ENCODE data around the gene CD80.
"Not testable (repeated sequence)": the region's sequence is repeated elsewhere in the genome, so short reads cannot be mapped to it uniquely, and the experiment has no call there.

Gene CD80

DNA sequence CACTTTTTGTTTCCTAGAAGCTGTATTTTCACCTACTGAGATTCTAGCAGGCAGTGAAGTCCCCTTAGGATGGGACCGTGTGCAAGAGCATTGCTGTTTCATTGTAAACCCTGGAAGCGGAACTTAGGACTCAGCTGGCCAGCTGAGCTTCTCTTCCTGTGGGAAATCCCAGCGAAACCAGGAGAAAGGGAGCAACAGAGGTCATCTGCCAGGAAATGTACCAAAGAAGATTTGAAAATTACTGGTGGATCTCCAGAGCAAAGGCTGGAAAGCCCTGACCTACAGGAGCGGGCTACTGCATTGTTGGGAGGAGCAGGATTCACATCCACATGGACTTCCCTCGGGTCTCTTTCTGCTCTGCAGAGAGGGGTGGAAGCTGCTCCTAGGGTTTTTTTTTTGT is 12.3 kb upstream of the CD80 start:
- in situ Hi-C loops (cut with MboI; ENCODE audit: low pct_unique_long_range_greater_than_20kb, low sequenced_read_pairs, unreplicated experiment): no loop called here
- DNase-seq (ENCODE audit: low spot score): no peak
- TF ChIP-seq, protein P1, sequence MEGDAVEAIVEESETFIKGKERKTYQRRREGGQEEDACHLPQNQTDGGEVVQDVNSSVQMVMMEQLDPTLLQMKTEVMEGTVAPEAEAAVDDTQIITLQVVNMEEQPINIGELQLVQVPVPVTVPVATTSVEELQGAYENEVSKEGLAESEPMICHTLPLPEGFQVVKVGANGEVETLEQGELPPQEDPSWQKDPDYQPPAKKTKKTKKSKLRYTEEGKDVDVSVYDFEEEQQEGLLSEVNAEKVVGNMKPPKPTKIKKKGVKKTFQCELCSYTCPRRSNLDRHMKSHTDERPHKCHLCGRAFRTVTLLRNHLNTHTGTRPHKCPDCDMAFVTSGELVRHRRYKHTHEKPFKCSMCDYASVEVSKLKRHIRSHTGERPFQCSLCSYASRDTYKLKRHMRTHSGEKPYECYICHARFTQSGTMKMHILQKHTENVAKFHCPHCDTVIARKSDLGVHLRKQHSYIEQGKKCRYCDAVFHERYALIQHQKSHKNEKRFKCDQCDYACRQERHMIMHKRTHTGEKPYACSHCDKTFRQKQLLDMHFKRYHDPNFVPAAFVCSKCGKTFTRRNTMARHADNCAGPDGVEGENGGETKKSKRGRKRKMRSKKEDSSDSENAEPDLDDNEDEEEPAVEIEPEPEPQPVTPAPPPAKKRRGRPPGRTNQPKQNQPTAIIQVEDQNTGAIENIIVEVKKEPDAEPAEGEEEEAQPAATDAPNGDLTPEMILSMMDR (IDR thresholded peaks at IDR 0.05; ENCODE audit: extremely low read depth, insufficient read depth, missing control alignments): no peak

- TF ChIP-seq, protein P1 (IDR thresholded peaks at IDR 0.05; ENCODE audit: extremely low read depth, insufficient read depth, missing control alignments): no peak
- DNase-seq (ENCODE audit: low spot score): no peak
- in situ Hi-C loops (cut with MboI; ENCODE audit: low pct_unique_long_range_greater_than_20kb, low sequenced_read_pairs, unreplicated experiment): no loop called here
These were observed 11.8 kb upstream of the CD80 start for GRCh38 chr3:119571230-119571629.

DNA sequence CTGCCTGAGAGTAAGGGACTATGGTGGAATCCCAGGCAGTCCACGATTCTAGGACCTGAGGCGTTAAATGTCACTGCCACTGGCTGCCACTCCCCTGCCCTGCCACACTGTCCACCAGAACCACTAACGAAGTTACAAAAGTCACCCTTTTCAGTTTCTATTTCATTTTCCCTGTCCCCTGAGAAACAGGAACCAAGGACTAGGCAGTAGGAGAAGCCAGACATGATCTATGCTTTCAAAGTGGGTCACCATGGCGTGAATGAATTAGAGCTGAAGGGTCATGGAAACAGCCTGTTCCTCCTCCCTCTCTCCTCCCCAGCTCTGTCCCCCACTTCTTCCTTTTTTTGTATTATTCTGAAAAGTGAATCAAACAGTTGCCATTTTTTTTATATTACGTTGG is 10.8 kb upstream of the CD80 start:
- TF ChIP-seq, protein P1 (IDR thresholded peaks at IDR 0.05; ENCODE audit: extremely low read depth, insufficient read depth, missing control alignments): no peak
- no peak for DNase-seq (ENCODE audit: low spot score)
- in situ Hi-C loops (cut with MboI; ENCODE audit: low pct_unique_long_range_greater_than_20kb, low sequenced_read_pairs, unreplicated experiment): no loop called here

- DNase-seq (ENCODE audit: low spot score): no peak
- TF ChIP-seq, protein P1 (IDR thresholded peaks at IDR 0.05; ENCODE audit: extremely low read depth, insufficient read depth, missing control alignments): no peak
- in situ Hi-C loops (cut with MboI; ENCODE audit: low pct_unique_long_range_greater_than_20kb, low sequenced_read_pairs, unreplicated experiment): no loop called here
These were observed 9.7 kb upstream of the CD80 start for GRCh38 chr3:119569156-119569555.

DNA sequence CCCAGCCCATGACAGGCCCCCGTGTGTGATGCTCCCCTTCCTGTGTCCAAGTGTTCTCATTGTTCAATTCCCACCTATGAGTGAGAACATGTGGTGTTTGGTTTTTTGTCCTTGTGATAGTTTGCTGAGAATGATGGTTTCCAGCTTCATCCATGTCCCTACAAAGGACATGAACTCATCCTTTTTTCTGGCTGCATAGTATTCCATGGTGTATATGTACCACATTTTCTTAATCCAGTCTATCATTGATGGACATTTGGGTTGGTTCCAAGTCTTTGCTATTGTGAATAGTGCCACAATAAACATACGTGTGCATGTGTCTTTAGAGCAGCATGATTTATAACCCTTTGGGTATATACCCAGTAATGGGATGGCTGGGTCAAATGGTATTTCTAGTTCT is 3.9 kb upstream of the CD80 start:
- DNase-seq (ENCODE audit: low spot score); in situ Hi-C loops (cut with MboI; ENCODE audit: low pct_unique_long_range_greater_than_20kb, low sequenced_read_pairs, unreplicated experiment): not testable (repeated sequence)

- in situ Hi-C loops (cut with MboI; ENCODE audit: low pct_unique_long_range_greater_than_20kb, low sequenced_read_pairs, unreplicated experiment): no loop called here
- peak; percentile 75 for DNase-seq (ENCODE audit: low spot score)
- TF ChIP-seq, protein P1 (IDR thresholded peaks at IDR 0.05; ENCODE audit: extremely low read depth, insufficient read depth, missing control alignments): no peak
These were observed 3.0 kb upstream of the CD80 start for GRCh38 chr3:119562307-119562961.

- in situ Hi-C loops (cut with MboI; ENCODE audit: low pct_unique_long_range_greater_than_20kb, low sequenced_read_pairs, unreplicated experiment): no loop called here
- no peak for DNase-seq (ENCODE audit: low spot score)
- TF ChIP-seq, protein P1 (IDR thresholded peaks at IDR 0.05; ENCODE audit: extremely low read depth, insufficient read depth, missing control alignments): no peak
These were observed 746 bp upstream of the CD80 start for GRCh38 chr3:119560160-119560559.
